ENCODE results near the gene TTBK1. TPM values are rescaled to one million over a fixed set of nuclear protein-coding genes. Genes with fewer than 3 reads are reported as not detected.
"Not testable (repeated sequence)": the region's sequence is repeated elsewhere in the genome, so short reads cannot be mapped to it uniquely, and the experiment has no call there.

The TTBK1 gene
- polyA plus RNA-seq, 4 donors: 0.25 to 0.39 (median 0.28) TPM

GRCh38 chr6:43301081-43301870 is 58.0 kb downstream of the TTBK1 start:
- DNase-seq (ENCODE audit: low read depth in 4 of 4, low spot score in 3 of 4): no peak

- no peak for DNase-seq (ENCODE audit: low read depth in 4 of 4, low spot score in 3 of 4)
These were observed 58.8 kb downstream of the TTBK1 start for GRCh38 chr6:43302126-43302525.

GRCh38 chr6:43303006-43303405 is 59.7 kb downstream of the TTBK1 start:
- not testable (repeated sequence) for DNase-seq (ENCODE audit: low read depth in 4 of 4, low spot score in 3 of 4)

DNA sequence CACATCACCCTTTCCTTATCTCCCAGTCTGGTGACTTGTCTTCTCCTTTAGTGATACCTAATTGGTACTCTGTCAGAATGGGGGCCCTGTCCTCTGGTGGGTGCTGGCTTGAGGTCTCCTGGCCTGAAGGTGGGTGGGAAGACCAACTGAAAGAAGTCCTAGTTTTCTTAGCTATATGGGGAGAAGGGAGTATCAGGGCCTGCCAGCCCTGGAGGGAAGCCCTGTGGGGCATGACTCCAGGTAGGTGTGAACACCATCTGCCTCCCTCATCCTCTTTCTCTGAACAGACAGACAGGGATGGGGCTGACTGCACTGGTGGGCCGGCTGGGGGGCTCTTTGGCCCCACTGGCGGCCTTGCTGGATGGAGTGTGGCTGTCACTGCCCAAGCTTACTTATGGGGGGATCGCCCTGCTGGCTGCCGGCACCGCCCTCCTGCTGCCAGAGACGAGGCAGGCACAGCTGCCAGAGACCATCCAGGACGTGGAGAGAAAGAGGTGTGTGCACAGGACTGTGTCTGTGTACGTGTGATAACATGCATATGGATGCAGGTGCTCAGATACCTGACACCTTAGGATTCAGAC is 60.6 kb downstream of the TTBK1 start:
- DNase-seq (ENCODE audit: low read depth in 4 of 4, low spot score in 3 of 4): no peak

- no peak for DNase-seq (ENCODE audit: low read depth in 4 of 4, low spot score in 3 of 4)
These were observed 61.1 kb downstream of the TTBK1 start for GRCh38 chr6:43304361-43304760.

- no peak for DNase-seq (ENCODE audit: low read depth in 4 of 4, low spot score in 3 of 4)
These were observed 61.6 kb downstream of the TTBK1 start for GRCh38 chr6:43304882-43305281.

DNA sequence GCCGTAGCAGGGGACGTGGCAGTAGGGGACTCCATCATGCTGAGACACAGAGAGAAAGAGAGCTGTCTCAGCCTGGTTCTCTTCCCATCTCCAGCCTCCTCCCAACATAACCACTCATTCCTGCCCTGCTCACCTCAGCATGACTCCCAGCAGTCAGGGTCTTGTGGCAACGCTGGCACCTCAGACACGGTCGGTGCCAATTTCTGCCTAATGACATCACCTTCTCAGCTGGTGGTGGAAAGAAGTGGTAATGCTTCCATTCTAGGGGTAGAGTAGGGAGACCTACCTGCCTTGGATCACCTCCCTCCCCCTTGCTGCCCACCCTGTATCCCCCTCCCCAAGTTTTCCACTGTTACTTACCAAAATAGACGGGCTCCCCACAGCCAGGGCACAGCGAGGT is 62.8 kb downstream of the TTBK1 start:
- DNase-seq (ENCODE audit: low read depth in 4 of 4, low spot score in 3 of 4): no peak

DNA sequence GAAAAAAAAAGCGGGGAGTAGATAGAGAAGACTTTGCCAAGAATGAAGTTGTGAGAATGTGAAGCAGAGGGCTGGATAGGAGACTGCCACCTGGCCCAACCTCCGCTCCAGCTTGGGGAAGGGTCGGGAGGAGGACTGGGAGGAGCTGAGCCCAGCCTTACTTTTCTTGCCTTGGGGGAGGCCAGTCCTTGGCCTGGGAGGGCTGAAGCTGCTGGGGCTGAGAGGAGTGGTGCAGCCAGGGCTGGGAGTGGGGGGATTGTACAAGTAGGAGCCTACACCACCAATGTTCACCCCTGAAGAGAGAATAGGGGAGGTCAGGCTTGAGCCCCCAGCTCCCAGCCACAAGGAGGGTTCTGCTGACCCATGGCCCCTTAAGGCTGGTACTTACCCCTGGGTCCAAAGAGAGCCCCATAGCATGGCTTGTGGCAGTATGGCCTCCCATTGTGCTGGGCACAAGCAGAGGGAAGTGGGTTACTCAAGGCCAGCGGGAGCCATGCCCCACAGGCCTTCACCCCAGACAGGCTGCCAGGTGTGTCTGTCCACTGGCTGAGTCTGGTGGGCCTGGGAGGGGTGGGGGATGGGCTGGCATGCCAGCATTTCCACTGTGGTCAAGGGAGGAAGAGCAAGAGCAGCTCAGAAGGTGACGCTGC is 64.3 kb downstream of the TTBK1 start:
- no peak for DNase-seq (ENCODE audit: low read depth in 4 of 4, low spot score in 3 of 4)

DNA sequence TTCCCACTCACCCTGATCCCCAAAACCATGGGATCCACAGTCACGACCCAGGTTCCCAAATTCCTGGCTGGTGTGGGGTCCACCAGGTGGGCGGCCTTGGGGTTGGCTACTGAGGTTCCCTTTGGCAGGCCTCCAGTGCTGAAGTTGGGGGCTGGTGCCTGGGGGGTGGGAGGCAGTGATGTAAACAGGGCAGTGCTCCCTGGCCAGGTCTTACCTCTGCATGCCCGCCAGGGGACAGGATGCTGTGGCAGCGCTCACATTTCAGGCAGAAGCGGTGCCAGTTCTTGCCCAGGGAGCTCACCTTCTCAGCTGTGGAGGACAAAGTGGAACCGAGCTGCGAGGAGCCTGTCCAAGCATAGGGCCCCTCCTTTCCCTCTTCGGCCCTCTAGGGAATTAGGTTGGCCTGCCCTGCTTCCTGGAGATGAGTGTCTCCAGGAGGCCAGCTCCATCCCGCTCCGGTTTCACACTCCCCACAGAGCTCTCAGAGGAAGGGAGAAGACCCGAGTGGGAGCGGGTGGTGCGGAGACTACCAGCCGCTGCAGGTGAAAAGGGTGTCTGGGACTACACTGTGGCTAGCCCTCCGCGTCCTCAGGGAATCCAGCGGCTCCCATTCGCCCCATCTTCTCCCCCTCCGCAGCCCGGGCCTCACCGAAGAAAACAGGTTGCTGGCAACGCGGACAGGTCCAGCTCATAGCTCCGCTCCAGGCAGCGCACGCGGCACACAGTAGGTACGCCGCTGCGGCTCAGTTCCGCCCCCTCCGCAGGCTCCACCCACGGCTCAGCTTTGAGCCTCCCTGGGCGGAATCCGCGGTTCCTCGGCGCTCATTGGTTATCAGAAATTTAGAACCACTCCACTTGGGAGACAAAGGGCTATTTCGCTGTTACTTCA is 65.1 kb downstream of the TTBK1 start, which contains the start of gene CRIP3:
Gene CRIP3 (minus strand): TSS at position 726 of the 889 bp plus-strand sequence. CDS start 34 bp downstream, at position 692.
- no peak for DNase-seq (ENCODE audit: low read depth in 4 of 4, low spot score in 3 of 4)

GRCh38 chr6:43308990-43309477 is 65.8 kb downstream of the TTBK1 start:
- DNase-seq (ENCODE audit: low read depth in 4 of 4, low spot score in 3 of 4): no peak

- DNase-seq (ENCODE audit: low read depth in 4 of 4, low spot score in 3 of 4): no peak
These were observed 66.9 kb downstream of the TTBK1 start for GRCh38 chr6:43310134-43310533.

DNA sequence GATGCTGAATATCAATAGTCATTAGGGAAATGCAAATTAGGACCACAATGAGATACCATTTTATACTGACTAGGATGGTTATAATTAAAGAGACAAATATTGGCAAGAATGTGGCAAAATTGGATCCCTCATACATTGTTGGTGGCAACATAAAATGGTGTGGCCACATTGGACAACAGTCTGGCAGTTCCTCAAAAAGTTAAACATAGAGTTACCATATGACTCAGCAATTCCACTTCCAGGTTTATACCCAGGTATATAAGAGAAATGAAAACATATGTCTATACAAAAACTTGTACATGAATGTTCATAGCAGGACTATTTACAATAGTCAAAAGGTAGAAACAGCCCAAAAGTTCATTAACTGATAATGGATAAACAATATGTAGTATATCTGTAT is 67.3 kb downstream of the TTBK1 start:
- no peak for DNase-seq (ENCODE audit: low read depth in 4 of 4, low spot score in 3 of 4)

GRCh38 chr6:43311666-43312065 is 68.4 kb downstream of the TTBK1 start:
- no peak for DNase-seq (ENCODE audit: low read depth in 4 of 4, low spot score in 3 of 4)

DNA sequence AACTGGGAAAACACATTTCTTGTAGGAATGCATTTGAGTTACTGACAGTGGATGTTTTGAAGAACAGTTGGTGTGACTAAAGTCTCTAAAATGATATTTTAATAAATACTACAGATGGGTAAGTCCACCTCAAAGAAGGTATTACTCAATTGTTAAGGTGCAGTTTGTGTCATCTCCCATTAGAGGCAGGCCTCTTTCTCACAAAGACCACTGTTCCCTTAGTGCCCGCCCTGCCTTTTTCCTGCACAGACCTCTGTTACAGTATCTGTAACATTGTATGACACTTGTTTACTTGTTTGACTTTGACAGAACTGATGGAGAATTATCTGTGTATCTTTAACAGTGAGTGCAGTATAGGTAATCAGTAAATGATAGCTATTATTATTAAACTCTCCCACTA is 70.5 kb downstream of the TTBK1 start:
- no peak for DNase-seq (ENCODE audit: low read depth in 4 of 4, low spot score in 3 of 4)

- DNase-seq (ENCODE audit: low read depth in 4 of 4, low spot score in 3 of 4): no peak
These were observed 74.7 kb downstream of the TTBK1 start for GRCh38 chr6:43318011-43318410.

DNA sequence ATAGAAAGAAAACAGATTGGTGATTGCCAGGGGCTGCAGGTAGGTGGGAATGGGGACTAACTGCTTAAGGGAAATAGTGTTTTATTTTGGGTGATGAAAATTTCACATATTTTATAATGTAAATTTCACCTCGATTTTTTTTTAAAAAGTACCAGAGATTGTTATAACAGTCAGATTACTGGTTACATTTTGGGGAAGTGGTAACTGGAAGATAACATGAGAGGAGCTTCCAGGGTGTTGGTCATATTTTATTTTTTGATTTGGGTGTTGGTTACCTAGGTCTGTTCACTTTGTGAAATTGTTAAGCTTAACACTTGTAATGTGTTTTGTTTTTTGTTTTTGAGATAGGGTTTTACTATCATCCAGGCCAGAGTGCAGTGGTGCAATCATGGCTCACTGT is 82.6 kb downstream of the TTBK1 start:
- DNase-seq (ENCODE audit: low read depth in 4 of 4, low spot score in 3 of 4): no peak

GRCh38 chr6:43328528-43328927 is 85.2 kb downstream of the TTBK1 start:
- DNase-seq (ENCODE audit: low read depth in 4 of 4, low spot score in 3 of 4): no peak

GRCh38 chr6:43331470-43331869 is 88.2 kb downstream of the TTBK1 start:
- DNase-seq (ENCODE audit: low read depth in 4 of 4, low spot score in 3 of 4): no peak

GRCh38 chr6:43331891-43332290 is 88.6 kb downstream of the TTBK1 start:
- DNase-seq (ENCODE audit: low read depth in 4 of 4, low spot score in 3 of 4): no peak

- peak; percentile 26 to 49 (median 40) for DNase-seq (ENCODE audit: low read depth in 4 of 4, low spot score in 3 of 4)
These were observed 91.3 kb downstream of the TTBK1 start for GRCh38 chr6:43334466-43335095.
